SU-DHL-6 (cell line): ENCODE data around the gene MACF1.
"Not testable (repeated sequence)": the region's sequence is repeated elsewhere in the genome, so short reads cannot be mapped to it uniquely, and the experiment has no call there.

Source experiments
- H2AFZ ChIP-seq: fragments of 200-600 bp; sonication (generic); 2 replicates; pipeline ENCODE4 v1.6.1; 2014; ENCODE audit warnings: low read depth, mild to moderate bottlenecking, moderate library complexity, mixed read lengths, antibody characterized with exemption, low read length; ENCODE audit not compliant: severe bottlenecking
- H3F3A ChIP-seq: fragments of 200-600 bp; shearing (Covaris generic); 2 replicates; pipeline ENCODE4 v1.6.0; 2016; ENCODE audit warnings: antibody characterized with exemption, mild to moderate bottlenecking; ENCODE audit not compliant: insufficient read depth
- H3K27ac ChIP-seq: fragments of 200-600 bp; sonication (generic); 2 replicates; pipeline ENCODE4 v1.5.1; 2016; ENCODE audit warnings: low read depth, mild to moderate bottlenecking, low read length, moderate library complexity, mixed read lengths
- H3K27me3 ChIP-seq: fragments of 200-600 bp; sonication (generic), shearing (Covaris generic); 2 replicates; pipeline ENCODE4 v1.6.0; 2014; ENCODE audit warnings: mild to moderate bottlenecking, low read length
- H3K36me3 ChIP-seq: fragments of 200-600 bp; sonication (generic); 2 replicates; pipeline ENCODE4 v1.6.1; 2014; ENCODE audit warnings: mild to moderate bottlenecking, low read length, mixed read lengths
- H3K4me2 ChIP-seq: fragments of 300-600, 200-600 bp; shearing (Covaris generic), sonication (generic); 2 replicates; pipeline ENCODE4 v1.6.0; 2014; ENCODE audit warnings: low read length, low read depth, mild to moderate bottlenecking; ENCODE audit not compliant: poor library complexity, severe bottlenecking
- H3K4me3 ChIP-seq: fragments of 200-600 bp; sonication (generic); 2 replicates; pipeline ENCODE4 v1.5.1; 2014; ENCODE audit warnings: antibody characterized with exemption, low read length, mild to moderate bottlenecking, mixed read lengths; ENCODE audit not compliant: insufficient read depth, poor library complexity, severe bottlenecking
- H3K79me2 ChIP-seq: fragments of 200-600 bp; sonication (generic); 2 replicates; pipeline ENCODE4 v1.6.1; 2014; ENCODE audit warnings: mild to moderate bottlenecking, low read length, moderate library complexity; ENCODE audit not compliant: insufficient read depth
- H3K9ac ChIP-seq: fragments of 200-600 bp; sonication (generic); 2 replicates; pipeline ENCODE4 v1.7.0; 2014; ENCODE audit warnings: mild to moderate bottlenecking, low read length
- H3K9me2 ChIP-seq: fragments of 200-600 bp; sonication (generic); replicated peaks from 2 replicates; pipeline ENCODE4 v1.6.1; 2014; ENCODE audit warnings: low read length; ENCODE audit not compliant: insufficient read depth
- H3K9me3 ChIP-seq: fragments of 200-600 bp; sonication (generic); 2 replicates; pipeline ENCODE4 v1.6.1; 2014; ENCODE audit warnings: low read length, mixed read lengths; ENCODE audit not compliant: insufficient read depth
- H4K20me1 ChIP-seq: fragments of 200-600 bp; sonication (generic); 2 replicates; pipeline ENCODE4 v1.6.1; 2014; ENCODE audit warnings: low read depth, mild to moderate bottlenecking, antibody characterized with exemption, low read length, moderate library complexity, mixed read lengths
- CTCF ChIP-seq: fragments of 200-600 bp; sonication (generic); IDR thresholded peaks from one replicate; pipeline ENCODE4 v1.5.1; 2017; ENCODE audit warnings: antibody characterized with exemption, mild to moderate bottlenecking, low read length, moderate library complexity; ENCODE audit not compliant: insufficient read depth, poor library complexity, severe bottlenecking
- EZH2phosphoT487 ChIP-seq: fragments of 200-600 bp; sonication (generic), shearing (Covaris generic); conservative IDR thresholded peaks from 2 replicates; pipeline ENCODE4 v1.6.1; 2018; ENCODE audit warnings: mild to moderate bottlenecking, antibody characterized with exemption, low read length, moderate library complexity, mixed read lengths

MACF1 gene

GRCh38 chr1:39525366-39526165 is 321.1 kb downstream of the MACF1 start:
- no peaks in the 10 kb centered on the region for H3K79me2 ChIP-seq
- H3K9me2 ChIP-seq, result no peaks in the 10 kb centered on the region
- H2AFZ ChIP-seq, result peak overlapping the region; percentile 42
- H3F3A ChIP-seq, result no peaks in the 10 kb centered on the region
- no peak for TF ChIP-seq EZH2phosphoT487
- no peak for TF ChIP-seq CTCF
- H3K27ac ChIP-seq, result peak overlapping the region; percentile 57
- H3K9me3 ChIP-seq, result no peaks in the 10 kb centered on the region
- peak overlapping the region; percentile 37 for H3K4me2 ChIP-seq
- no peaks in the 10 kb centered on the region for H3K36me3 ChIP-seq
- H3K27me3 ChIP-seq, result no peaks in the 10 kb centered on the region
- H3K4me3 ChIP-seq, result no peak overlapping the region
- H3K9ac ChIP-seq, result peak overlapping the region; percentile 18; the same call in 1 of the 2 replicates
- no peaks in the 10 kb centered on the region for H4K20me1 ChIP-seq

- Histone ChIP-seq H3K4me2 (no peak overlapping the region), H3K36me3 (no peaks in the 10 kb centered on the region), H3F3A (no peaks in the 10 kb centered on the region), H2AFZ (no peak overlapping the region), H3K9me3 (no peaks in the 10 kb centered on the region), H3K9me2 (no peaks in the 10 kb centered on the region), H3K4me3 (no peak overlapping the region), H3K27ac (no peak overlapping the region), H3K79me2 (no peaks in the 10 kb centered on the region), H4K20me1 (no peaks in the 10 kb centered on the region), H3K9ac (no peak overlapping the region), H3K27me3 (no peaks in the 10 kb centered on the region)
- TF ChIP-seq CTCF (no peak), EZH2phosphoT487 (no peak)
Measured at GRCh38 chr1:39526466-39527189, 322.1 kb downstream of the MACF1 start.

DNA sequence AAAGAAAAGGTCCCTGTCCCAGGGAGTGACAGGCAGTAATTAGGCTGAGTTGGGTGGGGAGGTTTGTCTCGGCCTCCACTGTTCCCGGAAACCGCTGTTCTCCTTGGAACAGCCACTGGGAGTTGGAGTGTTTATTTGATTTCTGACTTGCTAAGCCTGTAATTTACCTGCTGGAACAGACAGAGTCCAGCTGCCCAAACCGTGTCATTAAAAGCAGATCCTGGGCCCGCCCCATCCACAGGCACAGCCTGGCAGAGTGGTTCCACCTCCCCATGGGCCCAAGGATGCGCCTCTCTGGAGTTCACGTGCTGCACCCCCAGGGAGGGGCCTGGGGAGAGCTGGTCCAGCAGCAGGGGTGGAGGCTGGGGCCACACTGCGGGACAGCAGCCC is 322.7 kb downstream of the MACF1 start:
- not testable (repeated sequence) for H3K9ac ChIP-seq, H3K27me3 ChIP-seq, H2AFZ ChIP-seq, H3K4me3 ChIP-seq, H3K9me3 ChIP-seq, H3K79me2 ChIP-seq, H3F3A ChIP-seq, H3K27ac ChIP-seq, H3K36me3 ChIP-seq, H3K9me2 ChIP-seq, H3K4me2 ChIP-seq, H4K20me1 ChIP-seq

DNA sequence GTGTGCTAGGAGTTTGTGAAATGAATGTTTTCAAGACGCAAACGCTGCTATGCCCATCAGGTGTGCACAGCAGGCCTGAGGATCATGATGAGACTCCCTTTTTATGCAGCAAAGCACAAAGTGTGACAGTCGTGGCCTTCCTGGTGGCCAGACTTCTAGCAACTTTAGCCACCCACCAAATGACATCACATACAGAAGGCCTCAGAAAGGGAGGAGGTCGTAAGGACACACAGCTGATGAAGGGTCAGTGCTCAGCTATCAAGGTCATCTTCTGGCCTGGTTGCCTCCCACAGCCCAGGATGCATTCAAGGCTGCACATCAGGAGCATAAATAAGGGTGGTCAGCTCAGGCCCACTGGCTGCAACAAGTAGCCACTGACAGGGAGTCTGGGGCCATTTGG is 323.6 kb downstream of the MACF1 start:
- H3K79me2 ChIP-seq, result no peaks in the 10 kb centered on the region
- H3F3A ChIP-seq, result no peaks in the 10 kb centered on the region
- no peaks in the 10 kb centered on the region for H3K27me3 ChIP-seq
- H4K20me1 ChIP-seq, result no peaks in the 10 kb centered on the region
- no peaks in the 10 kb centered on the region for H3K9me3 ChIP-seq
- H2AFZ ChIP-seq, result no peak overlapping the region
- H3K27ac ChIP-seq, result no peak overlapping the region
- H3K4me2 ChIP-seq, result no peak overlapping the region
- H3K36me3 ChIP-seq, result no peaks in the 10 kb centered on the region
- no peak for TF ChIP-seq EZH2phosphoT487
- TF ChIP-seq CTCF, result no peak
- H3K9ac ChIP-seq, result no peak overlapping the region
- H3K9me2 ChIP-seq, result no peaks in the 10 kb centered on the region
- no peak overlapping the region for H3K4me3 ChIP-seq
